RWPE2 (cell line): ENCODE data around the gene ASAP2.

Experiments used
- ATAC-seq: fragments of 200-7000 bp; cut with Tn5 transposase; 3 replicates; pipeline ENCODE4 v1.9.1; 2021; ENCODE audit warnings: low read depth
- DNase-seq: peaks from one replicate; pipeline ENCODE4 v3.0.0-alpha.2; 2020; ENCODE audit warnings: low spot score
- H3K27ac ChIP-seq: fragments of 450-650 bp; 2 replicates; pipeline ENCODE4 v1.5.1; 2017; ENCODE audit warnings: mild to moderate bottlenecking; ENCODE audit not compliant: poor library complexity, severe bottlenecking
- H3K27me3 ChIP-seq: fragments of 250-450 bp; sonication (Bioruptor Pico); 2 replicates; pipeline ENCODE4 v1.5.1; 2021; ENCODE audit warnings: mild to moderate bottlenecking, moderate library complexity; ENCODE audit not compliant: insufficient read depth, poor library complexity, severe bottlenecking
- H3K36me3 ChIP-seq: fragments of 250-450 bp; sonication (Bioruptor Pico); 2 replicates; pipeline ENCODE4 v1.5.1; 2020; ENCODE audit warnings: low read depth, mild to moderate bottlenecking, moderate library complexity
- H3K4me1 ChIP-seq: fragments of 250-450 bp; sonication (Bioruptor Pico); 2 replicates; pipeline ENCODE4 v1.5.1; 2021; ENCODE audit warnings: mild to moderate bottlenecking, moderate library complexity; ENCODE audit not compliant: insufficient read depth, poor library complexity, severe bottlenecking
- H3K4me3 ChIP-seq: fragments of 250-450 bp; sonication (Bioruptor Pico); 2 replicates; pipeline ENCODE4 v1.5.1; 2021; ENCODE audit warnings: mild to moderate bottlenecking, moderate library complexity; ENCODE audit not compliant: severe bottlenecking
- H3K9me3 ChIP-seq: fragments of 250-450 bp; sonication (Bioruptor Pico); 2 replicates; pipeline ENCODE4 v1.5.1; 2021; ENCODE audit warnings: mild to moderate bottlenecking, moderate library complexity; ENCODE audit not compliant: severe bottlenecking
- TF ChIP-seq, protein P1 (sequence below): fragments of 450-650 bp; IDR thresholded peaks from one replicate; pipeline ENCODE4 v1.5.1; 2017; ENCODE audit warnings: mild to moderate bottlenecking, moderate library complexity; ENCODE audit not compliant: poor library complexity, severe bottlenecking

Gene ASAP2

DNA sequence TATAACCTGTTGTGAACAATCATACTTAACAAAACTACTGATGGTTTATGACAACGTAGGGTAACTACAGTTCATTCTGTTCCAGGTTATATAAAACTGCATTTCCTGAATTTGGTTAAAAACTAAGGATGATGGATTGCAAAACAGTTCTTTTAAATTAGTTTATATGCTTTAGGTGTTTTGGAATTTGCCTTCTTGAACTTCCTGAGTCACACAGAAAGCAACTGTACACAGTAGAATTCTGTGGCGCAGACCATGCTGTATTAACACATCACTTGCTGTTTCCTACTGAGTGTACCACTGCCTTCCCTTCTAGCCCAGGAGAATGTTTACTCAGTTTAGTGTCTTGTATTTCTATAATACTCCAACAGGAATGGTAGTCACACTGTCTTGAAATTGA is 197.3 kb downstream of the ASAP2 start:
- no peak overlapping the region for H3K4me3 ChIP-seq
- no peak overlapping the region for H3K27ac ChIP-seq
- no peaks in the 10 kb centered on the region for H3K9me3 ChIP-seq
- DNase-seq, result no peak
- no peaks in the 10 kb centered on the region for H3K27me3 ChIP-seq
- H3K4me1 ChIP-seq, result peaks cover 3% of the 10 kb centered on the region
- TF ChIP-seq, protein P1, sequence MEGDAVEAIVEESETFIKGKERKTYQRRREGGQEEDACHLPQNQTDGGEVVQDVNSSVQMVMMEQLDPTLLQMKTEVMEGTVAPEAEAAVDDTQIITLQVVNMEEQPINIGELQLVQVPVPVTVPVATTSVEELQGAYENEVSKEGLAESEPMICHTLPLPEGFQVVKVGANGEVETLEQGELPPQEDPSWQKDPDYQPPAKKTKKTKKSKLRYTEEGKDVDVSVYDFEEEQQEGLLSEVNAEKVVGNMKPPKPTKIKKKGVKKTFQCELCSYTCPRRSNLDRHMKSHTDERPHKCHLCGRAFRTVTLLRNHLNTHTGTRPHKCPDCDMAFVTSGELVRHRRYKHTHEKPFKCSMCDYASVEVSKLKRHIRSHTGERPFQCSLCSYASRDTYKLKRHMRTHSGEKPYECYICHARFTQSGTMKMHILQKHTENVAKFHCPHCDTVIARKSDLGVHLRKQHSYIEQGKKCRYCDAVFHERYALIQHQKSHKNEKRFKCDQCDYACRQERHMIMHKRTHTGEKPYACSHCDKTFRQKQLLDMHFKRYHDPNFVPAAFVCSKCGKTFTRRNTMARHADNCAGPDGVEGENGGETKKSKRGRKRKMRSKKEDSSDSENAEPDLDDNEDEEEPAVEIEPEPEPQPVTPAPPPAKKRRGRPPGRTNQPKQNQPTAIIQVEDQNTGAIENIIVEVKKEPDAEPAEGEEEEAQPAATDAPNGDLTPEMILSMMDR, result no peak
- peaks cover 87% of the 10 kb centered on the region for H3K36me3 ChIP-seq
- no peak for ATAC-seq

DNA sequence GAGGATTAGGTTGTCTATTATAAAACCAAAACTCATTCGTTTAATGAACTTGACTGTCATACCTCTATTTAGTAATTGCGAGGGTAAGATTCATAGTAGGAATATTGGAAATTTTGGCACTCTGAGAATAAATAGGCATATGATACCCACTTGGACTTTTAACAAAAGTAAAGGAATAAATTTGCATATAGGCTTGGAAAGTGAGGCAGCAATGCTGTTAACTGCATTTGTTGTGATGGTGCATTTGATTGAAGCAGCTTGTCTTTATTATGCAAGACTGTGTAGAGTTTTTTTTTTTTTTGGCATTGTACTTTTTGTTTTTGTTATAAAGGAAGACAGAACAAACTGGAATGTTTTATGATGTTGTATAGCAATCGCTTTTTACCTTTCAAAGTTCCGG is 197.8 kb downstream of the ASAP2 start:
- no peaks in the 10 kb centered on the region for H3K27me3 ChIP-seq
- no peak overlapping the region for H3K27ac ChIP-seq
- DNase-seq (no peak), ATAC-seq (no peak)
- TF ChIP-seq, protein P1, result no peak
- H3K4me1 ChIP-seq, result peaks cover 3% of the 10 kb centered on the region
- H3K9me3 ChIP-seq, result no peaks in the 10 kb centered on the region
- H3K4me3 ChIP-seq, result no peak overlapping the region
- peaks cover 87% of the 10 kb centered on the region for H3K36me3 ChIP-seq

DNA sequence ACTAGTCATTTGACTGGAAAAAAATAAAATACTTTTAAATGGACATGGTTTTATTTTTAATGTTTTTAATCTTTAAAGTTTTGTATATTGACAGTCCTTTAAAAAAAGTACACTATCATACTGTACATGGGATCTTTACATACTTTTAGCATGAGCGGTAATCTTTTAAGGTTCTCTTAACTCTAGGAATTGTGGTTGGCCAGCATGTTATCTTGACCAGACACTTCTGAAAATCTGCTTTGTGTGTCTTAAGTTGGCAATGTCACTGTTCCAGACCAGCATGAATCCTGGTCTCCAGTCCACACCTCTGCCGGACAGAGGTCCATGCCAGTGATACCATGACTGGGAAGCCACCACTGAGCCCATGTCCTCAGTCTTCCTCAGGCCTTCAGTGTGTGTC is 199.0 kb downstream of the ASAP2 start:
- H3K27ac ChIP-seq, result no peak overlapping the region
- ATAC-seq (no peak), DNase-seq (no peak)
- H3K4me3 ChIP-seq, result no peak overlapping the region
- H3K27me3 ChIP-seq, result no peaks in the 10 kb centered on the region
- H3K9me3 ChIP-seq, result no peaks in the 10 kb centered on the region
- H3K4me1 ChIP-seq, result peaks cover 3% of the 10 kb centered on the region
- peaks cover 92% of the 10 kb centered on the region for H3K36me3 ChIP-seq
- TF ChIP-seq, protein P1, result no peak

DNA sequence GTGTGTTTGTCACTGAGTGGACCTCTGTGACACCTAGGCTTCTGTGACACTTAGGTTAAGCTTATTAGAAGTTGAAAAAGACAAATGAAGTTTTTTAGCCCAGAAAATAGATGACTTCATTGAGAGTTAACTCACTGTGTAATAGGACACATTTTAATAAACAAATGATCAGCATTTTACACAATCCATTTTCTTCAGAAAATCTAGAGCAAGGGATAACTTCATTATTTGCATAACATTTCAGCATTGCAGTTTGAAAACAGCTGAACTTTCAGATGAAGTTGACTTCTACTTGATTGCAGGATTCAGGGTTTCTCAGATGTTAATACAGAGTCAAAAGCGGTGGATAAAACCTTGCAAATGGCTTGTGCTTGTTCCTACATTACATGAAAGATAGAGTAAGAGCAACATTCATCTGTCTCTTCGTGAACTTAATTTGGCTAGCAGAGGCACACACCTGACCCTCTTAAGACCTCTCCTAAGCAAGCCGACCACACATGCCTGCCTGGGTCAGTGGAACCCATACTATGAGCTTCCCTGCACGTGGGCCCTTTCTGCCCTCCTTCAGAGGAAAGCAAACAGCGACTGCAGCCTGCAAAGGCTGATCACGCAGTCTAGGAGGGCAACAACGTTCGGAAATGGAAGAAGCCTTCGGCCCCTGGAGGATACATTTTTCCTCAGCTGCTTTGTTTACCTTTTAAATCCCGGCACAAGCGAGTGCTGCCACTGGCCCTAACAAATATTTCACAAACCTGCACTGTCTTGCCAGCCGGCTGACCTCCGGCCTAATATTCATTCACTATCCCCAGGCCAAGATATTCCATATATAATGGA is 200.1 kb downstream of the ASAP2 start:
- H3K4me3 ChIP-seq, result no peak overlapping the region
- H3K36me3 ChIP-seq, result peaks cover 89% of the 10 kb centered on the region
- H3K9me3 ChIP-seq, result no peaks in the 10 kb centered on the region
- H3K27me3 ChIP-seq, result no peaks in the 10 kb centered on the region
- ATAC-seq (peak; percentile 2; the same call in 1 of the 3 replicates), DNase-seq (no peak)
- H3K27ac ChIP-seq, result peak overlapping the region; percentile 9
- H3K4me1 ChIP-seq, result peaks cover 3% of the 10 kb centered on the region
- TF ChIP-seq, protein P1, result no peak

DNA sequence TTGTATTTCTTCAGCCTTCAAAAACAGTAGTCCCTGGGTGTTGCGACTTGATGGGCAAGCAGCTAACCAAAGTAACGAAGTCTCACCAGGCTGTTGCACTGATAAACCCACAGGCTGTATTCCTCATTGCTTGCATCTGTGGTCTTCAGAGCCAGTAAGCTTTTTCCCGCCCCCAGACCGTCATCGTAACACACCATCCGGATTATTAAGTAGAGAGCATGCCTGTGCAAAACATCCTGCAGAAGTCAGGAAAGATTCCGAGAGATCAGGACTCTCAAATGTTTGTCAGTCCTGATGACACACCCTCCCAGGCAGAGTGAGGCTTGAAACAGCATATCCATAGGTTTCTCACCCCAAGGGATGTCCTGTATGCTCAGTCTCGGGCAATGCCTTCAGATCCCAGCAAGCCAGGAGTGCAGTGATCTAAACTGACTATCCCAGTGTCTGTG is 200.8 kb downstream of the ASAP2 start:
- peak; percentile 32 for ATAC-seq
- Histone ChIP-seq H3K27me3 (no peaks in the 10 kb centered on the region), H3K36me3 (peaks cover 89% of the 10 kb centered on the region), H3K4me3 (no peak overlapping the region), H3K27ac (peak overlapping the region; percentile 9), H3K9me3 (no peaks in the 10 kb centered on the region), H3K4me1 (peaks cover 3% of the 10 kb centered on the region)
- TF ChIP-seq, protein P1, result no peak
- no peak for DNase-seq
